Activated T-cell treated with anti-CD3 and anti-CD28 coated beads for 1 hour (primary cell): Measurements from ENCODE around the gene LRRC18.

ENCODE experiments used
- DNase-seq: peaks from one replicate; pipeline ENCODE4 v3.0.0-alpha.2; 2020; ENCODE audit warnings: low read depth

The LRRC18 gene

DNA sequence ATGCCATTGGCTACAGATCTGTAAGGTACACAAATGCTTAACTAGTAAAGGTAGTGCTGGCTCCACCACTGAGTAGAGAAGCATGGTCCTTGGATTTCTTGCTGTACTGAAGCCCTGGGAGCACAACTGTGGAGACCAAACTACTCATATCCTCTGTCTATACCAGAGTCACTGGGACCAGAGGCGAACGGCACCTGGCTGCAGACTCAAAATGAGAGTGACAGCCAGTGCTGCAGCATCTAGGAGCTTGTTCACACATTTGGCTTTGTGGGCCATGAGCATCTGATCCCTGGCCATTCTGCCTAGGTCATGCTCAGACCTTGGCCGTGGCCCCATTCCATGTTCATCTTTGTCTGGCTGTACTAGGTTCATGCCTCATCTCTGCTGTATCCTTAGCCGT lies 31.9 kb downstream of the LRRC18 start:
- DNase-seq: no peak

- no peak for DNase-seq
Observed at GRCh38 chr10:48906841-48907240, 32.8 kb downstream of the LRRC18 start.

GRCh38 chr10:48905311-48905710 lies 34.3 kb downstream of the LRRC18 start:
- DNase-seq: no peak

DNA sequence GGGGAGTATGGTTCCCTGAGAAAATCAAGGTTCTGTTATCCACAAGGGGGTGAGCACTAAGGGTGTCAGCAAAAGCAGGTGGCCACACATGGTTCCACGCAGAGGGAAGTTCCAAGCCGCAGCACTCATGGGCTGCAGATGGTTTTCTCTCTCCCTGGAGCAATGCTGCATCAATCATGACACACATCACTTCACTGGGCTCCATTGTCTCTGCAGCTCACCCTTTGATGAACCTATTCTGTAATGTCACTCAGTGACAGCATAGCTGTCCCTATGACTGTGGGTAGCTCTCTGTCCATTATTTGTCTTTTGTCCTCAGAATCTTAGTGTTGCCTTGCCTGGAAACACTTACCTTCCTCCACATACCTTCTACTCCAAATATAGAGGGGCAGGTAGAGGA lies 34.8 kb downstream of the LRRC18 start:
- DNase-seq: no peak

- no peak for DNase-seq
Observed at GRCh38 chr10:48903151-48903550, 36.5 kb downstream of the LRRC18 start.

GRCh38 chr10:48902096-48902495 lies 37.5 kb downstream of the LRRC18 start:
- DNase-seq: no peak

DNA sequence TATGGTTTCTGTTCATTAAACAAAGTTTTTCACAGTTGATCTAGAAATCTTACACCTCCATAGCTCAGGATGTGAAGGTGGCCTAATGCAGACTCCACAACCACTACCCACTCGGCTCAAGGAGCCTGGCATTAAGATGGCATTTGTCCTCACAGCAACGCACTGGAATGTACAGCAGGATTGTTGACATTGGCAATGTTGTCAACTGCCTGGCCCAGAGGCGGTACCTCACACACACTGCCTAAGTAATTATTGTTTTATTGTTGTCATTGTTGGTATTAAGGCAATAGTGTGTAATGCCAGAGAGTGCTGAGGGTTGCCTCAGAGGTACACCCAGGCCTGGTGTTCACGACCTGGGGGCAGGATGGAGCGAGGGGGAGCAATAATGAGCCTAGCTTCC lies 38.3 kb downstream of the LRRC18 start:
- no peak for DNase-seq

- DNase-seq: no peak
Observed at GRCh38 chr10:48900371-48900801, 39.3 kb downstream of the LRRC18 start.

DNA sequence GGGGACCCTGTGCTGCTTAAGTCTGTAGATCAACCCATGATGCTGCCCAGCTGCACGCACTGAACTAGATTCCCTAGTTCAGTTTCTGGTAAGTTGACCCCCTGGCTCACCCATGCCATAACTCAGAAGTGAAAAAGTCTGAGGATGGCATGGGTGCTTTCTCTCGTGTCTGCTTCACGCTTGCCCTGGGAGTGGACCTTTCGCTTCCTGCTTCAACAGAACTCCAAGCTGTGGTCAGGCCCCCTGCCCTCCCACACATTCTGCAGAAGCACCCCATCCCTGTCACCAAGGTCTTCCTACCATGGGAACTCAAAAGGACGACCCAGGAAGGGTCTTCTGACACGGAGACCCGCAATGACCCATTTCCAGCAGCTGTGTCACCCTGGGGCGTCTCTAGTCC lies 39.9 kb downstream of the LRRC18 start:
- DNase-seq: no peak

DNA sequence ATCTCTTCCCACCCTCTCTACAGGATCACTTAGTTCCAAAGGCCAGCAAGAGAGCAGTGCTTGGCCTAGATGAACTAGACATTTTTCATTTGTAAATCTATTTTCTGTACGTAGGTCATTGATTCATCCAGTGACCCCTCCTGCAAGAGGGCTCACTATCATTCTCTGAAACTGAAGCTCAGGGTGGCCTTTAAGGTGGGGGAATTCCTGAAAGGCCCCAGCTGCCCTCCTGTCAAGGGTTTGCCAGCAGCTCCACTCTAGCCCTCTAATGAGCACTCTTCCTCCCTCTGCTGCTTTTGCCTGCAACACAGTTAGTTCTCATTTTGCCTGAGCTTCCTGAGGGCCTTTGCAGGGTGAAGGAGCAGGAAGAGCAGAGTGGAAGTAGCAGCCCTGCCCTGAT lies 41.2 kb downstream of the LRRC18 start:
- no peak for DNase-seq

GRCh38 chr10:48897441-48897790 lies 42.2 kb downstream of the LRRC18 start:
- DNase-seq: no peak

DNA sequence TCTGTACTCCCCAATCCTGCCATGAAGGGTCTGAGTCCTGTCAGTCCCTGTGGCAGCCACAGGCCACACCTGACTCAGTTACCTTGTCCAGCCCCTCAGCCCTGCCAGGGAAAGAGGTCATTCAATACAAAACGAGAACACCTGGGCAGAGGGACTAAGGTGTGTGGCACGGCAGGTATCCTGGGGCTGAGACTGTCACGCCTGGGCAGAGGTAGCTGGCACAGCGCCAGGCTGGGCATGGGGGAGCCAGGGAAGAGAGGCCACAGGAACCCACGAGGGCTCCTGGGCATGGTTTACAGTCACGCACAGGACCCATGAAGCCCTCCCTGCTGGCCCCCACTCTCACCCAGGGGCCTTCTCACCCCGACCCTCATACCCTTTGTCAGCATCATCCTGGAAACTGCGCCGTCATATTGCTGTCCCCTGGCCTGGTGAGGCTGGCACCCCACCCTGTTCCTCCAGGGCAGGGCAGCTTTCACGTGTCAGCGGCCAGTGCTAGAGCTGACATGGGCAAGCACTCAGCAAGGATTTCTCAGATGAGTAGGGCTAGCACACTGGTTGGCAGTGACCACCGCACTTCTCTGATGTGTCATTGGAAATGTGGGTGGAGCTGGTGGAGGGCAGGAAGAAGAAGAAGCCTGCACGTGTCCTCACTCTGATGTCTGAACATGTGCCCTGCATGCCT lies 42.7 kb downstream of the LRRC18 start:
- DNase-seq: no peak

DNA sequence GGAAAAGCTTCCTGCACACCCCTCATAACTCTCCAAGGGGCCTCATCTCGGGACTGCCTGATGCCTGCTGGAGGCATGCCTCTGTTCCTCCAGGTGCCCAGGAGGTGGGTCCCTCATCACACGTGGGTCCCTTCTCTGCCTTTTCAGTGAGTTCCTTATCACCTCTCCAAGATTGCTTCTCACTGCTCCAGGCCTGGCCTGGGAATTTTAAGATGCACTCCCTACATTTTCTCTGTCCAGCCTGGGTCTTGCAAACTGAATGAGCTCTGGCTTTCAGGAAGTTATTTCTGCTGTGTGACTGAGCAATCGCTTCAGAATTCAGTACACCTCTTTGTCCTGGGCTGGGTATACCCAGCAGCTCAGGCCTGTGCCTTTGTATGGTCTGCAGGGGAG lies 43.8 kb downstream of the LRRC18 start:
- DNase-seq: no peak

GRCh38 chr10:48894911-48895802 lies 44.5 kb downstream of the LRRC18 start:
- no peak for DNase-seq

DNA sequence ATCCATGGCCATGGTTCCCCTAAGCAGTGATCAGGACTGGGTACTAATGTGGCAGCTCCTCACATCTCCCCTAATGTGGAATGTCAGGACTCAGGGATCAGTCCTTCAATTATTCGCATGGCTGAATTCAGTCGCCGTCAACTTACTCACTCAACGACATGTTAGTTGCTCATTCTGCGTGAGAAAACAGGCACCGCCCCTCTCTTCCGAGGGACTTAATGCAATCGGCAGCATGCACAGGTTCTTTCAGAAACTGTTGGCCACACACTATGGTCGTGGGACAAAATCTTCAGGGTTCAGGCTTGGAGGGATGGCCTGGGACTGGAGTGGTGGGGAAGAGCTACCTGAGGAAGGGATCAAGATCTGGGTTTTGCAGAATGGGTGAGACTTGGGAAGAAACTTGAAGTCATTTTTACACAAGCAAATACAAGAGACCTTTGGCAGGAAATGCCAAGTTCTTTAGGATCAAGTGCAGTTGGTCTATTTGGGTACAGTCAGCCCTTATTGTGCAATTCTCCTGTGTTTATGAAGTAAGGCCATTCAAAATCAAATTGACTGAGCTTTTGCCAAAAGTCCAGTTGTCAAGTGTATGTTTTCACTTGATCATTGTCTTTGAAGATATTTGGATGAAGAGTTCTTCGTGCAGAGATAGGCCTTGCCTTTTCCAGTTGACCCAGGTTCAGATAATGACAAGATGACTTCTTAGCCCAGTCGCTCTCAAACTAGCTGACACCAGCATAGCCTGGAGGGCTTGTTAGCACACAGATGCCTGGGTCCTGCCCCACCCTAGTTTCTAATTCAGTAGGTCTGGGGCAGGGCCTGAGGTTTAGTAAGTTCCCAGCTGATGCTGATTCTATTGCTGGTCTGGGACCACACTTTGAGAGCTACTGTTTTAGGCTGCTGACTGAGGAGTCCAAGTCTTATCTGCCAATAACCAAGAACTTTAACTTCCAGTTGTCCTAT lies 48.5 kb downstream of the LRRC18 start:
- no peak for DNase-seq

DNA sequence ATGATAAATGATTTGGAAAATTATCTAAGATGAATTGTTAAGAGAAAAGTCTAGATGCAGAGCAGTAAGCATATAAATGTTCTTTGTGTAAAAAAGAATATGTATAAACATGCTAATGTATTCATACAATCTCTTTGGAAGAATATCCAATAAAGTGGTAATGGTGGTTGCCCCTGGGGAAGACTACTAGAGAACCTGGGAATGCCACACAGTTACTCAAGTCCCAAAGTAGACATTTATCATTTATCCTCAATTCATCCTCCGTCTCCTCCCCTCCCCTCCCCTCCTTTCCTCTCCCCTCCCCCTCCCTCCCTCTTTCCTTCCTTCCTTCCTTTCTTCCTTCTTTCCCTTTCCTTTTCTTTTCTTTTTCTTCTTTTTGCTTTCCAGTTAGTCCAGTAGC lies 51.7 kb downstream of the LRRC18 start:
- no peak for DNase-seq

GRCh38 chr10:48885376-48885775 lies 54.3 kb downstream of the LRRC18 start:
- DNase-seq: no peak

DNA sequence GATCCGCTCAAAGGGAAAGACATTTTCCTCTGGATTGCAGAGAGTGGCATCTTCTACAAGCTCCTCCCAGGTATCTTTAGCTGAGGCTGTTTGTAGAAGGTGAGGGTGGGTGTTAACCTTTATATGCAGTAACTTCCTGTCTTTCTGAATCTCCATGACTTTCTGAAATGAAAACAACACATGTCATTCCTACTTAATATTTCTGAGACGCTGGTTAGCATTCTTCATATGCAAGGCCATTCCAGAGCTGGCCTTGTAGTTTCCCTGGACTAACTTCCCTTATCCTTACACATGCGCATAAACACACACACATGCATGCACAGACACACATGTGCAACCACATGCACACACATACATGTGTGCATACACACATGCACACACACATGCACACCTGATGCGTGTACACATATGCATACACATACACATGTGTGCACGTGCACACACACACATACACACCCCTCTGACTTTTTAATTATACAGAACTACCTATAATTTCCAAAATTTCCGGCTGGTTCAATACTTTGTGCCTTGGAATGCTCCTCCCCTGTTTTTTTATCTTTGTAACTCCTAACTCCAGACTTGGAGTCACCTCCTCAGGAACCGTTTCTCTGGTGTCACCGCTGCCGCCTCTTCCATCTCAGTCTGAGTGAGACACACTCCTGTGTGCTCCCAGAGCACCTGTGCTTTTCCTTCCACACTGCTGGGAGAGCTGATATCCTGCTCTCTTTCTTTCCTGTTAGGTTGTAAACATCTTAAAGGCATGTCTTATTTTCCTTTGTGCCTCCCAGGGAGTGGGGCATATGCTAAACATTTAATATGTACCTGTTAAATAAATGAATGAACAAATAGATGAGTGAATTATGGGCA lies 55.2 kb downstream of the LRRC18 start:
- DNase-seq: no peak

DNA sequence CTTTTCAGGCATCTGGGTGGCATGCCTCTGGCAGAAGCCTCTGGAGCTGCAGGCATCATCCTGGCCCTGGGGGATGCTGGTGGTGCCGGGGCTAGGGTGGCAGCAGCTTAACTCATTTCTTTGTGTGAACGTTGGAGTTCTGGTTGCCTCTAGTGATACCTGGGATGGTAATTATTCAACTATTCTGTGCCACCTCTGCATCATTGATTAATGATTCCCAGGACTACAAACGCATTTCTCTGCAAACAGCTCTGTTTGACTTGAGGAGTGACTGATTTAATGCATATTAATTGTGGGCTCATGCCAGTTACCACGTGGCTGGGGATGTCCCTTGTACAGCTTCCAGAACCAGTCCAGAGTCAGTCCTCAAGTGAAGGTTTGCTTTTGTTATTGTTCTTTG lies 55.9 kb downstream of the LRRC18 start:
- DNase-seq: no peak

GRCh38 chr10:48882881-48883280 lies 56.8 kb downstream of the LRRC18 start:
- DNase-seq: no peak

DNA sequence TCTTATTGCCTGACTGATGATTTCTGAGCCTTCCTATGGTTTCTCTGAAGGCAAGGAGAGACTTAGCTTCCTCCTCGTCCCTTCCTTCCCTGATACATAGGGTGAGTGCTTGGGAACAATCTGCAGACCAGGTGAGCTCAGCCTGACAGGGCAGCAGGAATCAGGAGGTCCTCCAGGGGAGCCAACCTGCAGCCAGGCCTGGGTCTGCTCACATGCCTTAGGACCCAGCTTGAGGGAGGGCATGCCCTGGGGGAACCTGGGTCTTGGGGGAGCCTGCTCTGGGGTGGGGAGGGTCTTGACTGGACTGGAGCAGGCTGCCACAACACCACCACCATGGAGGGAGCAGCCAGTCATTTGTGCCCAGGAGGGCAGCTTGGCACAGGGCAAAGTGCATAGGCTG lies 57.7 kb downstream of the LRRC18 start:
- DNase-seq: no peak
